Stimulated activated CD8-positive, alpha-beta memory T cell treated with anti-CD3 and anti-CD28 coated beads, Interleukin-7, amount 100 ng/mL, for 1 hour (primary cell): ENCODE results near the gene SYTL1.

Experiments used
- DNase-seq, 2 donors: peaks; one replicate each; pipeline ENCODE4 v3.0.0-alpha.2; 2020; ENCODE audit warnings: low read depth in 2 of 2

Gene SYTL1

DNA sequence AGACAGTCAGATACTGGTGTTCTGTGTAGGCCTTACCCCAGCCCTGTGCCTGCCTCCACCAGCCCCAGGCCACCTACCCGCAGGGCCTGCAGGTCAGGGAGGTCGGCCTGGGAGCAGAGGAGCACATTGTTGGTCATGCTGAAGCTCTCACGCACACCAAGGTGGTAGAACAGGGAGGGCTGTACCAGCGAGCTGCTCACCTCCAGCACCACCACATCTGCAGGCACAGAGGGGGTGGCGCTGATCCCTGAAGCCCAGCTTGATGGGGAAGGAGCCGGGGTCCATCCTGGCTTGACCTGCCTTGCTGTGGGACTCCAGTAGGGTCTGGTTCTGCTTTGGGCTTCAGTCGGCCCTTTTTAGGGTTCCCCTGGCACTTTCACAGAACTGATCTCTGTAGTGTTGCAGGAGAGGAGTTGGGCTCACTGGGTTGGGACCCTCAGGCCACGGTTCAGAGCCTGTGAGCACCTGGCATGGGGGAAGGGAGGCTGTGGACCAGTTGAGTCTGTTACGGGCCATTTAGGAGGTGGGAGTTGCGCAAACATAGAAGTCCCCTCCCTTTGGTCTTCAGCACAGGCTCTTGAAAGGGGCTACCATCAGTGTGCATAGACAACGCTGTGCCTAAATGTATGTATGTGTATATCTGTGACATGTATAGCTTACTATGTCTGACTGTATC is 23.0 kb downstream of the SYTL1 start:
- DNase-seq, result no peak

DNA sequence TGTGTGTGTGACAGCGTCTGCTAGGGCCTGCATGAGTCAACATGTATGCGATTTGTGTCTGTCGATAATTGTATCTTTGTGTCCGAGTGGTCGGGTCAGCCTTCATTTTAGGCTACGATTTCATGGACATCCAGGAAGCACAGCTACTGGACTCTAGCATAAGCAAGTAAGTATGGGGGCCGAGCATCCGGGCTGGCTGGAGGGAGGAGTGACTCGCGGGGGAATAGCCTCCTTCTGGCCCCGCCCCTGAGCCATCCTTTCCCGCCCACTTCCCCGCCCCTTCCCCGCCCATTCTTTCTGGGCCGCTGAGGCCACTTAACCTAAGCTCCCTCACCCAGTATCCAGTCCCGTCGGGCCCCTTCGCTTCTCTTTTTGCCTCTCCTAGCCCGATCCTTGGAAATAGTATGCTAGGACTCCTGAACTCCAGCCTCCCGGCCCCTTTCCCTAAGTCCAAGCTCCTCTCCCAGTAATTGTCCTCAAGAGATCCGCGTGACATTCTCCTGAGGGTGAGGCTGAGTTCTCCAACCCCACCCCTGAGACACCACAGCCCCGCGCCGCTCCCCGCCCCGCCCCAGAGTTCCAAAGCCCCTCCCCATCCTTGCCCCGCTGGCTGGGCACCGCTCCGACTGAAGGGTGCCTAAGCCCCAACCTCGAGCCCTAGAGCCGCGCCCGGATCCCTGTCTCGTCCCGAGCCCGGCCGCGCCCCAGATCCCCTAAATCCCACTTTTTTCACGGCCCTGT is 23.7 kb downstream of the SYTL1 start:
- DNase-seq, result peak; percentile 57 to 61

DNA sequence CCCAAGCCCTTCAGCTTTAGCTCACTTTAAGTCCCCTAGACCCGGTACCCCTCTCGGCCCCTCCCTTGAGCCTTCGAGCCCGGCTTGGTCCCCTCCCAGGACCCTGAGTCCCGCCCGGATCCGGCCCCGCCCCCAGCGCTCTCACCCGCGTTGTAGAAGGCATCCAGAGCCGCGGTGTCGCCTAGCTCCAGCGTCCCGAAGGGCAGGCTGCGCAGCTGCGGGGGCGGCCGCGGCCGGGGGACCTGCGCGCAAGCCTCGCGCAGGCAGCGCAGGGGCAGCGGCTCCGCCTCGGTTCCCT is 24.2 kb downstream of the SYTL1 start:
- DNase-seq, result peak; percentile 27 to 49

DNA sequence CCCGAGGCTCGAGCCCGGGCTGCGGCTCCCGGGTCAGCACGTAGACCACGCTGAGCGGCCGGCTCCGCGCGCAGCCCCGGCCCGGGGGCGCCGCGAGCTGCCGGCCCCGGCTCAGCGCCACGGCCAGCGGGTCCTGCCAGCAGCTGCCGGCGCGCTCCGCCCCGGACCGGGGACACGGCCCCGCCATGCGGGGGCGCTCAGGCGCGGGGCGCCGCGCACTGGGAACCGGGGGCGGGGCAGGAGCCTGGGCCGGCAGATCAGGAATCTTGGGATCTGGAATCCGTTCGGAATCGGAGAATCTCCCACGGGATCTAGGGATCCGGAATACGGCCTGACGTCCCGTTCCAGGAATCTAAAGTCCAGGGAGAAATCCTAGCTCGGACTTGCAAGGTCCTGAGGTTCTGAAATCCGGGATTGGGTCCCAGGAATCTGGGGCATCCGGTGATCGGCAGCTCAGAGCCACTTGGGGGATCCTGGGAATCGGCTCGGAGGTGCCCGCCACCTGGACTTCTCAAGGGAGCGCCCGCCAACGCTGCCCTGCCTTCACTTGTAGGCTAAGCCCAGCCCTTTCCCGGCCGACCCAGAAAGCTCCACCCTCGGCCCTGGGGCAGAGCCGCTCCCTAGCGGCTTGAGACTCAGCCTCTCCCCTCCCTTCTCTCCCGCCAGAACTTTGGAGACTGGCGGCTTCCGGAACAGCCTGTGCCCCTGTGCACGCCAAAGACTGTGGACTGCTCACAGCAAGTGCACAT is 24.8 kb downstream of the SYTL1 start, which contains the start of gene MAP3K6:
Gene MAP3K6 (minus strand): TSS at position 551 of the 749 bp plus-strand sequence. CDS start 364 bp downstream, at position 187.
- no peak for DNase-seq

DNA sequence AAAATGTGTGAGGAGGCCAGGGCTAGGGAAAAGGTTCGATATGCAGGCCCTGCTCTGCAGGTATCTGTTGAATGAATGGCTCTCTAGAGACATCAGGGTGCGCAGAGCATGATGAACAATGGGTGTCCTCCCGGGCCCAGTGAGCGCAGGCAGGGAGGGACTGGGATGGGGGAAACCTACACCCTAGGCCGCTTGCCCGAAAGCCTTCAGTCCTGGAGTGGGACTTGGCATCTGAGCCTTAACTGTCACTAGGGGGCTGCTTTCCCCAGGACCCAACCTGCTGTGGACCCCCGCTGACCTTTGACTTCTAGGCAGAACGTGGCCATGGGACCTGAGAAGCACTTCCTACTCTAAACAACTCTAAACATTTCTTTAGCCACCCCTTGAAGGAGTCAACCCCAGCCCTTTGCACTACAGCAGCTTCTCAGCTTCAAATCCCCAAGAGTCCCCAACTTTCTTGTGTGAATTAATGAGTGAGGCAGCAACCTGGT is 25.4 kb downstream of the SYTL1 start:
- no peak for DNase-seq

DNA sequence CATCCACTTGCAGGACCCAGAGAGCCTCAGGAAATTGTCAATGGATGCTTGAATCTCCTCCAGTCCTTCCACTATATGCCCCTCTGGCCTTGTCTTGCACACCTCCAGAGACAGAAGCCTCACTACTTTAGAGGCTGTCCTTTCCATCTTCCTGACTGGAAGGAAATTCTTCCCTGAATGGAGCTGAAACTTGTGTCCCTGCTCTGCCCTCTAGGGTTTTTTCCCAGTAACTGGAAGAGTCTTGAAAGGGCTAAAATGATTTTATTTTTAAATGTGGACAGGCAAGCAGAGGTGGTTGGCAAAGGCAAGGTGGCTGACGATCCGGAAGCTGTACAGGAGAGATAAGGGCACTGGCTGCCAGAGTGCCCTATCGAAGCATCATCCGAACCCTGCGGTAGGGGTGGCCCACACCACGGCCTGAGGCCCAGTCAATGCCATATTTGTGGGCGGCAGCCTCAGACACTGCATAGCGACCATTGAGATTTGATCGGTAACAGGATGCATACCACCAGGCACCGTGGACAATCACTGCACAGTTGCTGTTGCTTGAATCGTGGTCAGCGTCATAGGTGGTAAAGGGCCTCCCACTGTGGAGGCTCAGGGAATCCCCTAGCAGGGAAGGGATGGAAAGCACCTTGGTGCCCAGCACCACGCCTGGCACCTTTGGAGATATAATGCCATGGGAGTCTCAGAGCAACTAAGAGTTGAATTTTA is 27.2 kb downstream of the SYTL1 start:
- DNase-seq, result no peak

DNA sequence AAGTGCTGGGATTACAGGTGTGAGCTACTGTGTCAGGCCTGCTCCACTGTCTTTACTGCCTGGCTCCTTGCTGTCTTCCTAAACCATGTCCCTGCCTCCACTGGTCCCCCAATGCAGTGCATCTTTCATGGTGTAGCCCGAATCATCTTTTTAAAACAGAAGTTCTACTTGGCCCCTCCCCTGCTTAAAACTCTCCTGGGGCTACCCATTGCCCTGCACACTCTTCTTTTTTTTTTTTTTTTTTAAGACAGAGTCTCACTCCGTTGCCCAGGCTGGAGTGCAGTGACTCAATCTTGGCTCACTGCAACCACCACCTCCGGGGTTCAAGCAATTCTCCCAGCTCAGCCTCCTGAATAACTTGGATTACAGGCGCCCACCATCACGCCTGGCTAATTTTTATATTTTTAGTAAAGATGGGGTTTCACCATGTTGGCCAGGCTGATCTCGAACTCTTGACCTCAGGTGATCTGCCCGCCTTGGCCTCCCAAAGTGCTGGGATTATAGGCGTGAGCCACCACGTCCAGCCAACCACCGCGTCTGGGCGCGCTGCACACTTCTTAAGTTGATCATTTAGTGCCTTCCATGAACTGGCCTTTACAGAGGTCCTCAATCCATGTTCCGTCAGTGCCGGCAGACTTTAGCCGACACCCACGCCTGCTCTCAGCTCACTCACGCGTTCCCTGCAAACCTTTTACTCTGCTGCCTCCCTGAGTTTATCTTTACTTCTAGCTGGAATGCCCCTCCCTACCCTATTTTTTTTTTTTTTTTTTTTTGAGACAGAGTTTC is 30.4 kb downstream of the SYTL1 start:
- DNase-seq, result no peak

DNA sequence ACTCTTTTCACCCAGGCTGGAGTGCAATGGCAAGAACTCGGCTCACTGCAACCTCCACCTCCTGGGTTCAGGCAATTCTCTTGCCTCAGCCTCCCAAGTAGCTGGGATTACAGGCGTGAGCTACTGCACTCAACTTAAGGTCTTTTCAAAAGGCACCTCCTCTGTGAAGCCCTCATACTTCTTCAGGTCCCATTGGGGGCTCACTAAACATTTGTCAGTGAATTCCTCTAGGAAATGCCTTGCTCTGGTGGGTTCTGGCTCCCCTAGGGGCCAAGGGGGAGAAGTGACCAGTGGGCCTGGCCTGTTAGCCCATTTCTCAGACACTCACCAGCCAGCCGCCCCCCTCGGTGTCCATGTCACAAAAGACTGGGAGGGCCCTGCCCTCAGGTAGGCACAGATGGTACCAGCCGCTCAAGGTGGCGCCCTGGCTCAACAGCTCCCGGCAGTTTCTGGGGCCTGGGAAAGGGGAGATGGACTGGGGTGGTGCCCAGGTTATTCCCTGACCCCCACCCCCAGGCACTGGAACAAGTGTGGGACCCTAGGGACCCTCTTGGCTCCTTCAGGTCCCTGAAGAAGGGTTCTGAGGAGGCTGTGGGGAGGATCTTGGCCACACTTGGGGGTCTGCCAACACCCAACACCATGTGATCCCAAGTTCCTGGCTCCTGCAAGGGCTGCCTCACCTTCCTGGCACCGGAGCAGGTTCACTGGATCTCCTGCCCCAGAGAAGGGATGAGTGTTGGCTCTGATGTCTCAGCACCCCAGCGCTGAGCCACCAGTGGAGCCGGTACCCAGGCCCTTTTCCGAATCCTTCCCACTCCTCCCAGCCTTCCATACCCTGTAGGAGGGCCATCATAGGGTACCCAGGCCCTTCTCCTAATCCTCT is 31.2 kb downstream of the SYTL1 start:
- no peak for DNase-seq

DNA sequence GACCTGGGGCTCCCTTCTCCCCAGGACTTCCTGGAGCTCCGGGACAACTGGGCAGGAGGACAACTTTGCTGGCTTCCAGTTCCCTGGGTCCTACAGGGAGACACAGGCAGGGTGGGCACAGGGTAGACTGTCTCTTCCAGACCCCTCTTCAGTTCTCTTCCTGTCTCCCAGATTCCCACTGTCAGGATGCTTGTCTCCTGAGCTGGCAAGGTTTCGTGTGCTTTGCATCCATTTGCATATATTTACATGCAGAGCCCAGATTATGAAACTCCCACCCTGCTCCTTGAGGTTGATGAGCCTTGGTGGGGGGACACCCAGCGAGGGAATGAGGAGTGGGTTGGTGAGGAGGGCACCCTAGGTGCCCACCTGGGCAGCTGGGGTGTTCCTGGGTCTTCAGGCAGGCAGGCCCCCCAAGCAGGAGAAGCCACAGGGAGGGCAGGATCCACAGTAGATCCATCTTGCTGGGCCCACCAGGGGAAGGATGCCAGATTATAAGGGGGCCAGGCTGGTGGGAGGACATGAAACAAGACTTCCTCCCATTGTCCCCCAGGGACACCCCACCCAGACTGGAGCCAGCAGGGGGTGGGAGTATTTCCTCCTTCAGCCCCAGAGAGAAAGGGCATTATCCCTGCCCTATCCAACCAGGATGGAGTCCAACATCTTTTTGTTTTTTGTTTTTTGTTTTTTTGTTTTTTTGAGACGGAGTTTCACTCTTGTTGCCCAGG is 32.7 kb downstream of the SYTL1 start, which contains the start of gene FCN3:
Gene FCN3 (minus strand): TSS at position 463 of the 725 bp plus-strand sequence. CDS start 6 bp downstream, at position 457.
- DNase-seq, result no peak

DNA sequence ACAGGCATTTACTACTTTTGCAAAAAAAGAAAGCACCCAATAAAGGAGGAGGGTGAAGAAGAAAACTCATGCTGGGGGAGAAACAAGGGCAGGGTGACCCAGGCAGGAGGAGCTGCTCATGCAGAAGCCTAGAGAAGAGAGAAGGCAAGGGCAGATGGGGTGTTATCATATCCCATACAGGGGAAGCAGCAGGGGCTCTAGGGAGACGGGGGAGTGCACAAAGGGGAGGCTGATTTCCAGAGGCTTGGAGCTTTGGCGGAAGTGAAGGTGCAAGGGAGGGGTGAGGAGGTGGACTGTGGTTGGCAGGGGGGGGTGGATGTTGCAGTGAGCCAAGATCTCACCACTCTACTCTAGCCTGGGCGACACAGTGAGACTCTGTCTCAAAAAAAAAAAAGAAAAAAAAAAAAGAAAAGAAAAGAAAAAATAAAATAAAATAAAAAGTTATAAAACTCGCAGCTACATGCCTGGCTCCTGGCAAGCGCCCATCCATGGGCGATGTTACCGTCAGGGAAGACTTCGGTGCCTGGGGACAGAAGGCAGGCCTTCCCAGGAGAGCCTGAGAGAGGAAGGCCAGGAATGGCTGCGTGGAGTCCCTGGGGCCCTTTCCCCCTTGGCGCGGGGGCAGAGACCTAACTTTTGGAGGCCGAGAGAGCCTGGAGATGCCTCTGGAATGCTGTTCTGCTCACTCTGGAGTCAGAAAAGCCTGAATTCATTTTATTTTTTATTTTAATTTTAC is 36.1 kb downstream of the SYTL1 start:
- no peak for DNase-seq

DNA sequence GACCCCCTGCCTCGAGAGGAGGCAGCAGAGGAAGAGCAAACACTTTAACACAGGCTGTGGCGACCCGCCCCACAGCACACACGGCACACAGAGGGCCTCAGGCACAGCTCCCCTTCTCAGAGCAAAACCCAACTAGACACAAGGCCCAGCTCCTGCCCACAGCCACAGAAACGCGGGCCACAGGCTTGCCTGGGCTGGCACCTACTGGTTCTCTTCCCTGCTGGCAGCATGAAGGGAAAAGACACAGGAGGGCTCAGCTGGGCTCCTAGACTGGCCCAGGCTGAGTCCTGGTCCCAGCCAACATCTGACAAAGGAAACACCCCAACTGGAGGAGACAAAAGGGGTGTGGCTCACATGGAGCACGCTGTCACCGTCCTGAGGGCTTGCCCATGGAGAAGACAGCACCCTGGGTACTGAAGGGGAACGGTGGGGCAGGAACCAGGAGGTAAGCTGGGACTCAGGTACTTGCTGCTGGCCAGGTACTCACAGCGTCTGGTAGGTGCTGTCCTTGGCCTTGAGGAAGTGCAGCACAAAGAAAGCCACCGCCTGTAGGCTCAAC is 37.8 kb downstream of the SYTL1 start:
- no peak for DNase-seq

DNA sequence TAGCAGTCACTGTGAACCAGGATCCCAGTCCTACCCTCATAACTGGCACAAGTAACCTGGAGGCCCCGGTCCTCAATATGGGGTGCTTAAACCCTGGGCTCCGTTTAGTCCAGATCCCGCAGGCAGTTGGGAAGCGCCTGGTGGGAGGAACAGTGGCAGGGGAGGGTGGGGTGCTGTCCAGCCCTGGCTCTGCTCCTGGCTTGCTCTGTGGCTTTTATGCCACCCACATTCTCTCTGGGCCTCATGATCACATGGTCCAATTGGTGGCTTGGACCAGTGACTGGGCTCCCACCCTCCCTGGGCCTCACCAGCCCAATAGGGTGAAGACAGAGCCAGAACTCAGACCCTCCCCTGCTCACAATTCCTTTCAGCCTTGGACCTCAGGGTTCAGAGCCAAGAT is 38.4 kb downstream of the SYTL1 start:
- no peak for DNase-seq

DNA sequence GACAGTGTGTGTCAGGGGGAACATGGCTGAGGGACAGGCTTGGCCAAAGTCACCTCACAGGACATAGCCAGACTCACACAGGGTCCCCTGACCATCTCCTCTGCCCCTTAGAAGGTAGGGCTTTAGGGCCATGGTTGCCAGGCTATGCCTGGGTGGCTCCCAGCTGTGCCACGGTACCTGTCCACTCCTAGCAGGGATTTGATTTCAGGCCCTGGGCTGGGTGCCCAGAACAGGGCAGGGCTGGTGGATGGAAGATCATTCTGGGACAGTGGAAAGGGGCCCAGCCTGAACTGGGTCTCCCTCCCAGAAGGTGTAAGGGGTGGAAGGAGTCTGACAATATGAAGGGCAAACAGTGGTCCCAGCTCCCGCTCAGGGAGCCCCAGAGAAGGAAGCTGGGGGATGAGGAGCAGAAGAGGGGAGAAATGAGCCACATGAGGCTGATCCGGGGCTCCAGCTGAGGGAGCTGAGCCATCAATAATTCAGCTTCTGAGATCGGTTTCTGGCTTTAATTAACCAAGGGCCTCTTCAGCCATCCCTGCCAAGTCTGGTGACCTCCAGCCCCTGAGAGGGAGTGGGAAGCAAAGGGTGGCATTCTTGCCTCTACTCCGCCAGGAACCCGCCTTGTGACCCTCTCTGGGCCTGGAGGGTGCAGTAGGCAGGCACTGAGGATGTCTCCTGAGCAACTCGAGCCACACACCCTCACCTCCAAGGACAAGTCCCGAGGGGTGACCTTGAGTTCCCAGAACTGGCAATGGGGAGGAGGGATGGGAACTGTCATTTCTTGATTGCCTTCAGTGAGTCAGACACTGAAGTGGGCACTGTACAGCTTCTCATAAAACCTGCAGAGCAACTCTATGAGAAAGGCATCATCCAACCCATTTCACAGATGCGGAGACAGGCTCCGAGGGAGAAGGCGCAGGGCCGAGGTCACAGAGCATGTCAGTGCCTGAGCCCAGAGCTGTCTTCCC is 39.2 kb downstream of the SYTL1 start:
- DNase-seq, result no peak

DNA sequence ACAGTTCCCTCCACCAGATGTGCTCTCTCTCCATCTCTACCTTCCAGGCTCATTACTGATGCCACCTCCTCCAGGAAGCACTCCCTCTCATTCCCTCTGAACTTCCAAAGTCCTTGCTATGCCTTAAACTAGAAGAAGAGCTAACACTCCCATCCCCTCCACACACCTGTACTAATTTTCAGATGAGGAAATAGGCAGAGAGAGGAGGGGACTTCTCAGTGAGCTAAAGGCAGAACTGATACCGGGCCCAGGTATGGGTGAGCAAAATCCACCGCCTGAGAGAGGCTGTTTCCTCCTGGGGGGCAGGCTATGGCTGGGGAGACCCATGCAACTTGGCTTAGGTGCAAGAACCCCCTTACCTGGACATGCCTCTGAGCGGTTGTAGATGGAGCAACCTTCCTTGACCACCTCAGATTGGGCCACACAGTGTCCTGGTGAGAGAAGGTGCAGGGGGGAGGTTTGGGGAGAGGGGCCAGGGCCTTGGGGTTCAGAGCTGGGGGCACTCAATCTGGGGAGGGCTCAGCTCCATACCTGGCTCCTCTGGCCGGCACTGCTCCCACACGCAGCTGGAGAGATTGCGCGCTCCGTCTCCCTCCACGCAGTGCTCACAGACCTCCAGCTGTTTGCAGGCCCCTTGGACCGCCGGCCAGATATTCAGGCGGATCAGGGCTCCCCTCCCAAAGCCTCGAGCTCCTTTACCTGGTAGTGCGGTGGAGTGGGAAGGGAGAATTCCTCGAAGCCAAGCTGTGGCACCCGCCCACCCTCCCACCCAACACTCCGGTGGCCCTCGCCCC is 40.3 kb downstream of the SYTL1 start:
- DNase-seq, result no peak

DNA sequence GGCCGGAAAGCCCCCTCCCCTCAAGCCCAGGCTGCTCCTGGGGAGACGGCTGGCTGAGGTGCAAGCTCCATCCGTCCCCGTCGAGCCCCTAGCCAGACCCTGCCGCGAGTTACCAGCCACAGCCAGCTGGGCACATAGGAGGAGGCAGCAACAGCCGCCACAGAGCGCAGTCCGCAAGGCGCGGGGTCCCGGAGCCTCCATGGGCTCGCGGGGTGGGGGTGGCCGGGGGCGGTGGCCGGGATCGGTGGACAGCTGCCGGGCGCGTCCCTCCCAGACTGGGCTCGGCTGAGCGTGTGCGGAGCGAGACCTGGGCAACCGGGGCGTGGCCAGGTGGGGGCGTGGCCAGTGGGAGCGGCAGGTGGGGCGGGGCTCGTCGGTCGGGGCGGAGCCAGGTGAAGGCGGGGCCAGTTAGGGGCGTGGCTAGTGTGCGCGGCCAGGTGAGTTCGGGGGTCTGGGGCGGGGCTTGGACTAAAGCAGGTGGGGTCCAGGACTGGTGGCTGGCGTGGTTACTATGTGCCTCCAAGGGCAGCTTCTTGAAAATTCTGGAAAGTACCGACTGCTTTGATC is 41.3 kb downstream of the SYTL1 start, which contains the start of gene CD164L2:
Gene CD164L2 (minus strand): TSS at position 295 of the 567 bp plus-strand sequence. CDS start 94 bp downstream, at position 201.
- no peak for DNase-seq

DNA sequence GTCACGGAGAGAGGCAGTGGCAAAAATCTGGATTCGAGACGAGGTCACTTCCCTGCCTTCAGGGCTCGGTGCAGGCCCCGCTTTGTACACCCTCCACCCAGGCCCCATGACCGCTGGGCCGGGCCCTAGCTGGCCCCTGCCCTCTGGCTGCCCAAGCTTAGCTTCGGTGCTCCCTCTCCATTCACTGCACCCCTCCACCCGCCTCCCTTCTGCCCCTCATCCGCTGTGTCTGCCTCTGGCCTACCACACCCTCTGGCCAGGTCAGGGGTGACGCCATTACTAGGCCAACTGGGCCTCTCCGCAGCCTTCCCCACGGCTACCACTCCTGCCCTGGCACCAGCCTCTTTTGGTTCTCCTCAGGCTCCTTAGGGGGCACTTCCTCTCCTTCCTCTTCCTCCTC is 41.8 kb downstream of the SYTL1 start:
- no peak for DNase-seq
